Measurements from ENCODE around the gene LIMK1. TPM values are rescaled to one million over a fixed set of nuclear protein-coding genes. Genes with fewer than 3 reads are reported as not detected.

The LIMK1 gene
- total and polyA plus RNA-seq, 2 donors (not counting 3 experiments of a cell fraction or from before 2014, with no cell fraction given), result 52.9 to 54.5 TPM

- H3K9me1 ChIP-seq (replicated peaks; ENCODE audit: control insufficient read depth, extremely low read depth, insufficient read depth, low read length), result no peaks in the 10 kb centered on the region
- no peaks in the 10 kb centered on the region for H3K9me3 ChIP-seq (replicated peaks; ENCODE audit: control insufficient read depth, insufficient read depth, low read length)
- intact Hi-C loops (cut with micrococcal nuclease) (loop anchor here (5.0 kb wide), 1 partner anchor 38 kb away; the partner anchor contains the start of gene EIF4H), dilution Hi-C loops (cut with MboI; ENCODE audit: extremely low pct_ligation_motif_present, low sequenced_read_pairs) (no loop called here)
- CTCF ChIA-PET, result interaction anchor here (0.7 kb wide), 1 partner anchor 51 kb away, joined by 3 read pairs; the partner anchor contains the start of gene LIMK1
- H3K4me3 ChIP-seq (replicated peaks in 1 of 3; ENCODE audit: insufficient read depth in 1 of 3, low read depth in 1 of 3, low read length in 3 of 3), result no peak overlapping the region
- no peaks in the 10 kb centered on the region for H3K36me3 ChIP-seq (ENCODE audit: control insufficient read depth in 2 of 2, extremely low read depth in 1 of 2, insufficient read depth in 2 of 2, low read length in 2 of 2)
- H3K27ac ChIP-seq (ENCODE audit: insufficient read depth, low read depth, low read length), result no peak overlapping the region
- no peak for TF ChIP-seq MYC (IDR thresholded peaks at IDR 0.05; ENCODE audit: low read depth, low read length)
- no peak overlapping the region for H2AFZ ChIP-seq (ENCODE audit: low read depth, low read length)
- H4K20me1 ChIP-seq (replicated peaks; ENCODE audit: control insufficient read depth, extremely low read depth, insufficient read depth, low read length), result no peaks in the 10 kb centered on the region
- H3K27me3 ChIP-seq (ENCODE audit: control insufficient read depth in 2 of 2, insufficient read depth in 2 of 2, low read length in 2 of 2), result no peaks in the 10 kb centered on the region
- FAIRE-seq (no peak), DNase-seq (ENCODE audit: low read depth, low spot score) (no peak)
- H3K4me2 ChIP-seq (ENCODE audit: insufficient read depth, low read length), result no peak overlapping the region
- H3K4me1 ChIP-seq (ENCODE audit: control insufficient read depth, extremely low read depth, insufficient read depth, low read length), result no peaks in the 10 kb centered on the region
- H3K79me2 ChIP-seq (ENCODE audit: control insufficient read depth, insufficient read depth, low read length), result no peaks in the 10 kb centered on the region
- no TSS peak for BruUV-seq (replicated peaks)
- POLR2A ChIA-PET, result no interaction called here
- no peak overlapping the region for H3K9ac ChIP-seq (replicated peaks; ENCODE audit: extremely low read depth, insufficient read depth, low read length)
These were observed 50.6 kb downstream of the LIMK1 start for GRCh38 chr7:74134117-74134620.

GRCh38 chr7:74138334-74138867 is 54.8 kb downstream of the LIMK1 start:
- no peaks in the 10 kb centered on the region for H3K9me1 ChIP-seq (replicated peaks; ENCODE audit: control insufficient read depth, extremely low read depth, insufficient read depth, low read length)
- BruUV-seq (replicated peaks), result no TSS peak
- H2AFZ ChIP-seq (ENCODE audit: low read depth, low read length), result no peak overlapping the region
- H3K9ac ChIP-seq (replicated peaks; ENCODE audit: extremely low read depth, insufficient read depth, low read length), result no peak overlapping the region
- no peaks in the 10 kb centered on the region for H3K9me3 ChIP-seq (replicated peaks; ENCODE audit: control insufficient read depth, insufficient read depth, low read length)
- no peaks in the 10 kb centered on the region for H3K36me3 ChIP-seq (ENCODE audit: control insufficient read depth in 2 of 2, extremely low read depth in 1 of 2, insufficient read depth in 2 of 2, low read length in 2 of 2)
- H3K79me2 ChIP-seq (ENCODE audit: control insufficient read depth, insufficient read depth, low read length), result no peaks in the 10 kb centered on the region
- H3K4me1 ChIP-seq (ENCODE audit: control insufficient read depth, extremely low read depth, insufficient read depth, low read length), result peaks cover 5% of the 10 kb centered on the region
- no peaks in the 10 kb centered on the region for H4K20me1 ChIP-seq (replicated peaks; ENCODE audit: control insufficient read depth, extremely low read depth, insufficient read depth, low read length)
- no peak for TF ChIP-seq POLR2A (IDR thresholded peaks at IDR 0.05; ENCODE audit: low read depth, low read length)
- ChIA-PET POLR2A (no interaction called here), CTCF (interaction anchor here (1.3 to 1.4 kb wide), 2 partner anchors 20 to 68 kb away, joined by 3 to 4 read pairs; no protein-coding TSS in a partner anchor)
- H3K4me2 ChIP-seq (ENCODE audit: insufficient read depth, low read length), result no peak overlapping the region
- DNase-seq (ENCODE audit: low read depth, low spot score) (no peak), FAIRE-seq (no peak)
- H3K27me3 ChIP-seq (ENCODE audit: control insufficient read depth in 2 of 2, insufficient read depth in 2 of 2, low read length in 2 of 2), result no peaks in the 10 kb centered on the region
- no peak overlapping the region for H3K4me3 ChIP-seq (replicated peaks in 1 of 3; ENCODE audit: insufficient read depth in 1 of 3, low read depth in 1 of 3, low read length in 3 of 3)
- H3K27ac ChIP-seq (ENCODE audit: insufficient read depth, low read depth, low read length), result no peak overlapping the region
- intact Hi-C loops (cut with micrococcal nuclease) (no loop called here), dilution Hi-C loops (cut with MboI; ENCODE audit: extremely low pct_ligation_motif_present, low sequenced_read_pairs) (no loop called here)
